Naive B cell (primary cell): ENCODE data around the gene CPNE6. TPM values are rescaled to one million over a fixed set of nuclear protein-coding genes. Genes with fewer than 3 reads are reported as not detected.
"Not testable (repeated sequence)": the region's sequence is repeated elsewhere in the genome, so short reads cannot be mapped to it uniquely, and the experiment has no call there.

Experiments used
- ATAC-seq, 2 donors: fragments of 150-1000 bp; cut with Tn5 transposase; 2 replicates each; pipeline ENCODE4 v1.10.0; 2021; ENCODE audit warnings: low read depth in 2 of 2, mild to moderate bottlenecking in 2 of 2, moderate library complexity in 2 of 2
- DNase-seq: peaks from one replicate; pipeline ENCODE4 v3.0.0; 2022
- H3K27ac Mint-ChIP-seq, 6 donors: one replicate each; pipeline ENCODE4 v1.8.0; 2020 to 2022; ENCODE audit warnings: mild to moderate bottlenecking in 6 of 6, mixed read lengths in 6 of 6, moderate library complexity in 5 of 6, inconsistent platforms in 2 of 6
- H3K27me3 Mint-ChIP-seq, 3 donors: one replicate each; pipeline ENCODE4 v1.8.0; 2021 to 2022; ENCODE audit warnings: mixed read lengths in 3 of 3, mild to moderate bottlenecking in 1 of 3
- H3K36me3 Mint-ChIP-seq, 2 donors: one replicate each; pipeline ENCODE4 v1.8.0; 2020 to 2022; ENCODE audit warnings: mixed read lengths in 2 of 2, inconsistent platforms in 1 of 2, mild to moderate bottlenecking in 1 of 2
- H3K4me1 Mint-ChIP-seq, 3 donors: one replicate each; pipeline ENCODE4 v1.8.0; 2020 to 2022; ENCODE audit warnings: mixed read lengths in 3 of 3, inconsistent platforms in 1 of 3, mild to moderate bottlenecking in 1 of 3, moderate library complexity in 1 of 3
- H3K4me3 Mint-ChIP-seq, 8 donors: one replicate each; pipeline ENCODE4 v1.8.0; 2020 to 2022; ENCODE audit warnings: mild to moderate bottlenecking in 8 of 8, mixed read lengths in 8 of 8, moderate library complexity in 8 of 8, inconsistent platforms in 2 of 8
- H3K9me3 Mint-ChIP-seq, 7 donors: one replicate each; pipeline ENCODE4 v1.8.0; 2020 to 2022; ENCODE audit warnings: mixed read lengths in 7 of 7, mild to moderate bottlenecking in 5 of 7, inconsistent platforms in 2 of 7, moderate library complexity in 1 of 7
- polyA plus RNA-seq, 6 donors: library from polyadenylated mRNA; unstranded; fragments of 300-500 nt; fragmentation: Illumina TruSeq; gene quantifications; one replicate each; pipeline ENCODE4 v1.2.3, GENCODE V29; 2021; ENCODE audit warnings: low read depth in 6 of 6

Gene CPNE6
- polyA plus RNA-seq, 6 donors from 2014 or later, result 1.1 TPM; not detected in 5

DNA sequence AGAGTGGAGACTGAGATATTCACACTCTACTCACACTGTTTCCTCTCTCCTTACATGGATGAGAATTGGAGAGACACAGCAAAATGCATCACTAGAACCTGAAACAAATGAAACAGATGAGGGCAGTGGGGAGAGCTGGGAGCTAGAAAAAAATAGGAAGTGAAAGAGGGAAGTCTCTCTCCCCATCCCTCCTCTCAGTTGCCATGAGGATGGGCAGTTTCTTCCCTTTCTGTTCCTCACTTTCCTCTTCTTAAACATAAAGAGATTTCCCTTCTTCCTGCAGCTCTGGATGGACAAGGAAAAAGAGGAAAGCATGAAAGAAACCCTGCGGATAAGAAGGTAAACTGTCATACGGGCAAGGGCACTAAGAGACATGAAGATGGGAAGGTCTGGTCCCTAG, 22.4 kb upstream of the CPNE6 start:
- H3K27me3 Mint-ChIP-seq, result peaks cover 8 to 19% (median 12%) of the 10 kb centered on the region in 3 donors
- peak; percentile 56 to 68 for ATAC-seq
- peaks cover 35 to 46% (median 46%) of the 10 kb centered on the region in 3 donors for H3K4me1 Mint-ChIP-seq
- peak; percentile 25 for DNase-seq
- H3K4me3 Mint-ChIP-seq, result peak overlapping the region in 7 of 8 donors; percentile 2 to 68 (median 42)
- H3K27ac Mint-ChIP-seq, result peak overlapping the region in 3 of 6 donors; percentile 40 to 69 (median 60)
- not testable (repeated sequence) for H3K9me3 Mint-ChIP-seq, H3K36me3 Mint-ChIP-seq

GRCh38 chr14:24050753-24051152, 20.6 kb upstream of the CPNE6 start:
- not testable (repeated sequence) for H3K36me3 Mint-ChIP-seq, DNase-seq, ATAC-seq, H3K9me3 Mint-ChIP-seq
- H3K27ac Mint-ChIP-seq, result peak overlapping the region in 3 of 6 donors; percentile 12 to 74 (median 28)
- H3K27me3 Mint-ChIP-seq, result peaks cover 13 to 31% (median 21%) of the 10 kb centered on the region in 3 donors
- peaks cover 35 to 46% (median 46%) of the 10 kb centered on the region in 3 donors for H3K4me1 Mint-ChIP-seq
- H3K4me3 Mint-ChIP-seq, result peak overlapping the region; percentile 79 to 95 (median 86)

GRCh38 chr14:24051176-24051788, 20.1 kb upstream of the CPNE6 start:
- DNase-seq, result no peak
- H3K4me1 Mint-ChIP-seq, result peaks cover 35 to 46% (median 46%) of the 10 kb centered on the region in 3 donors
- peak overlapping the region; percentile 79 to 95 (median 86) for H3K4me3 Mint-ChIP-seq
- peaks cover 13 to 33% (median 23%) of the 10 kb centered on the region in 3 donors for H3K27me3 Mint-ChIP-seq
- peak; percentile 16 to 17 for ATAC-seq
- peak overlapping the region in 4 of 6 donors; percentile 28 to 94 (median 80) for H3K27ac Mint-ChIP-seq
- H3K36me3 Mint-ChIP-seq, result no peaks in the 10 kb centered on the region
- no peaks in the 10 kb centered on the region for H3K9me3 Mint-ChIP-seq

DNA sequence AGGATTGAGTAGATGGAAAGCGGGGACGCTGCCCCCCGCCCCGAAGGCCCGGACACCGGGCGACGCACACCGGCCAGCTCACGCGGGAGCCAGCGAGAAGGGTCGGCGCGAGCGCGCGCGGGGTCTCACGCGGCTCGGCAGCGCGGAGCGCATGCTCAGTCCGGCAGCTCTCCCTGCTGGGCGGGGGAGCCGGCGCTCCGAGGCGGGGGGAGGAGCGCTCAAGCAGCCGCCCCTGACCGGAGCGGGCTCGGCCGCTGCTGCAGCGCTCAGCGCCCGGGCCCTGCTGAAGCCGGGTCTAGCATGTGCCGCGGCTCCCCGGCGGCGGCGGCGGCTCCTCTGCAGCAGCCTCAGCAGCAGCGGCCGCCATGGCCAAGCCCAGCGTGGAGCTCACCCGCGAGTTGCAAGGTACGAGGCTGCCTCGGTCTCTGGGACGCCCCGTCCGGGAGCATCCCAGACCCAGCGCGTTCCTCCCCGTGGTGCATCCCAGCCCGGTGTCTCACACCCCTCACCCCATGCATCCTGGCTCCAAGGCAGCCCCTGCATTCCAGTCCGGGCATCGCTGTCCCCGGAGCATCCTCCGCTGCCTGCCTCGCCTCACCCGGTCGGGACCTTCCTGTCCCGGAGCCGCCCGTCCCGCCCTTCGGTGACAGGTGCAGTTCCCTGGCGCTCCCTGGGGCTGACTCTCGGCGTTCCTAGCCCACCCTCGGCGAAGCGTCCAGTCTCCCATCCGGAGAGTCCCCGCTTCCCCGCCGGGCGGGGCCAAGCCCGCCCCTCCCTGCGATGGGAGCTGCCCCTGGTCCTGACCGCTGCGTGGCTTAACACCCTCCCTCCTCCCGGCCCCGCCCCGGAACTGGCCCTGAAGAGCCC, 19.3 kb upstream of the CPNE6 start, which contains the start of gene CARMIL3:
Gene CARMIL3, plus strand, starts transcription at position 221 of the 867 bp plus-strand sequence. Its CDS starts 145 bp downstream, at position 366.
- Mint-ChIP-seq H3K36me3 (no peaks in the 10 kb centered on the region), H3K4me1 (peaks cover 35 to 46% (median 46%) of the 10 kb centered on the region in 3 donors), H3K27me3 (peaks cover 13 to 39% (median 30%) of the 10 kb centered on the region in 3 donors), H3K4me3 (peak within 1 kb of the TSS; percentile 82 to 95 (median 87)), H3K9me3 (no peaks in the 10 kb centered on the region), H3K27ac (peak within 1 kb of the TSS in 4 of 6 donors; percentile 28 to 94 (median 80))
- ATAC-seq, result peak; percentile 72 to 79
- DNase-seq, result peak; percentile 61

- no peak for ATAC-seq
- DNase-seq, result no peak
- no peaks in the 10 kb centered on the region for H3K36me3 Mint-ChIP-seq
- H3K4me1 Mint-ChIP-seq, result peaks cover 35 to 47% (median 46%) of the 10 kb centered on the region in 3 donors
- peaks cover 13 to 39% (median 30%) of the 10 kb centered on the region in 3 donors for H3K27me3 Mint-ChIP-seq
- peak overlapping the region; percentile 71 to 90 (median 84) for H3K4me3 Mint-ChIP-seq
- H3K9me3 Mint-ChIP-seq, result no peaks in the 10 kb centered on the region
- H3K27ac Mint-ChIP-seq, result peak overlapping the region in 1 of 6 donors; percentile 19
These were observed 18.5 kb upstream of the CPNE6 start for GRCh38 chr14:24052656-24053547.

DNA sequence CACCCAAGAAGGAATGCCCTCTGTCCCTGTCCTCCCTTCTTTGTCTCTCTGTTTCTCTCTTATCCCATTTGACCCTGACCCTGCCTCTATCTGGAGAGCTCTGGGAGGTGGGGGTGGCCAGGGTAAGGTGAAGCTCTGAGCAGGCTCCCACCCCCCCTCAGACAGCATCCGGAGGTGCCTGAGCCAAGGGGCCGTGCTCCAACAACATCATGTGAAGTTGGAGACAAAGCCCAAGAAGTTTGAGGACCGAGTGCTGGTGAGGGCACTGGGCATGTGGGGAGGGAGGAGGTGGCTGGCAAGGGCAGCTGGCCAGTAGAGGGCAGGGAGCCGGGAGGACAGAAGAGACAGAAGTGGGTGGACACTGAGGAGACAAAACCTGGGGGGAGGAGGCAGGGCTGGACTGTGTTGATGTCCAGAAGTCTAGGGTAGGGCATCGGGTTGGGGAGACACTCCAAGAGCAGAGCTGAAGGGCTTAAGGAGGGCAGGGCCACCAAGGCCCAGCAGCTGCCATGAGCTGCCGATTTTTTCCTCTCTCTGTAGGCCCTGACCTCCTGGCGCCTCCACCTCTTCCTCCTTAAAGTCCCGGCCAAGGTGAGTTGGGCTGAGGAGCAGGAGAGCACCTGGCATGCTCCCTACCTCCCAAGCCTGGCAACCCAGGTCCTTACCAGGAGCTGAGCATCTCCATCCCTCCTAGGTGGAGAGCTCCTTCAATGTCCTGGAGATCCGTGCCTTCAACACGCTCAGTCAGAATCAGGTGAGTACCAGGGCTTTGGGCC, 17.6 kb upstream of the CPNE6 start:
- Mint-ChIP-seq H3K36me3 (no peaks in the 10 kb centered on the region), H3K9me3 (no peaks in the 10 kb centered on the region)
- ATAC-seq, result no peak

GRCh38 chr14:24054324-24054641, 17.1 kb upstream of the CPNE6 start:
- no peaks in the 10 kb centered on the region for H3K36me3 Mint-ChIP-seq
- peak overlapping the region in 1 of 6 donors; percentile 26 for H3K27ac Mint-ChIP-seq
- H3K9me3 Mint-ChIP-seq, result no peaks in the 10 kb centered on the region
- H3K4me1 Mint-ChIP-seq, result peaks cover 28 to 39% (median 38%) of the 10 kb centered on the region in 3 donors
- ATAC-seq, result no peak
- DNase-seq, result no peak
- peaks cover 17 to 39% (median 30%) of the 10 kb centered on the region in 3 donors for H3K27me3 Mint-ChIP-seq
- peak overlapping the region in 3 of 8 donors; percentile 18 to 85 (median 44) for H3K4me3 Mint-ChIP-seq

More for the DNA sequence above, 17.6 kb upstream of the CPNE6 start:
- Mint-ChIP-seq H3K27me3 (peaks cover 17 to 39% (median 30%) of the 10 kb centered on the region in 3 donors), H3K4me3 (peak overlapping the region; percentile 46 to 85 (median 78)), H3K4me1 (peaks cover 33 to 45% (median 43%) of the 10 kb centered on the region in 3 donors), H3K27ac (peak overlapping the region in 1 of 6 donors; percentile 26)
- DNase-seq, result no peak

DNA sequence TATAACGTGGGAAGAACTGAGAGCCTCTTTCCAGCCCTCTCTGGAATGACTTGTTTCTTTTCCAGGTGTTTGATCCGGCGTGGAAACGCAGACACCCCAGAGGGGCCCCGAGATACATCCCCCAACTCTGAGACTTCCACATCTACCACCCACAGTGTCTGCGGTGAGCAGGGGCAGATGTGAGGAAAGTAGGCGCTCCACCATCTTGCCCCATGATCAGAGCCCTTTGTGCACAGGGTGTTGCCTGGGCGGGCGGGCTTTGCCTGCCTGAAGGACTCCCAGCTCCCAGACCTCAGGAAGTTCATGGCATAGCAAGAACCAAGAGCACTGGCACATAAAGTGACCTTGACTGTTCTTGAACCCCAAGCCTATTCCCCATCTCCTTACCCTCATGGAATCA, 16.7 kb upstream of the CPNE6 start:
- no peak for ATAC-seq
- Mint-ChIP-seq H3K27ac (no peak overlapping the region), H3K9me3 (no peaks in the 10 kb centered on the region), H3K27me3 (peaks cover 17 to 39% (median 30%) of the 10 kb centered on the region in 3 donors), H3K36me3 (no peaks in the 10 kb centered on the region), H3K4me1 (peaks cover 25 to 36% (median 34%) of the 10 kb centered on the region in 3 donors), H3K4me3 (peak overlapping the region in 1 of 8 donors; percentile 42)
- no peak for DNase-seq

GRCh38 chr14:24055971-24056799, 15.2 kb upstream of the CPNE6 start:
- no peak overlapping the region for H3K27ac Mint-ChIP-seq
- H3K4me1 Mint-ChIP-seq, result peaks cover 16 to 21% (median 20%) of the 10 kb centered on the region in 3 donors
- H3K36me3 Mint-ChIP-seq, result no peaks in the 10 kb centered on the region
- H3K27me3 Mint-ChIP-seq, result peaks cover 17 to 39% (median 30%) of the 10 kb centered on the region in 3 donors
- no peaks in the 10 kb centered on the region for H3K9me3 Mint-ChIP-seq
- H3K4me3 Mint-ChIP-seq, result no peak overlapping the region
- ATAC-seq (no peak), DNase-seq (no peak)

GRCh38 chr14:24056800-24057184, 14.6 kb upstream of the CPNE6 start:
- Mint-ChIP-seq H3K4me3 (no peak overlapping the region), H3K27ac (no peak overlapping the region), H3K36me3 (no peaks in the 10 kb centered on the region), H3K4me1 (peaks cover 15 to 20% (median 17%) of the 10 kb centered on the region in 3 donors), H3K9me3 (no peaks in the 10 kb centered on the region), H3K27me3 (peaks cover 17 to 39% (median 30%) of the 10 kb centered on the region in 3 donors)
- ATAC-seq, result no peak
- no peak for DNase-seq

- H3K27ac Mint-ChIP-seq, result no peak overlapping the region
- H3K36me3 Mint-ChIP-seq, result no peaks in the 10 kb centered on the region
- H3K4me3 Mint-ChIP-seq, result no peak overlapping the region
- H3K27me3 Mint-ChIP-seq, result peaks cover 17 to 39% (median 30%) of the 10 kb centered on the region in 3 donors
- DNase-seq, result no peak
- H3K4me1 Mint-ChIP-seq, result peaks cover 15 to 20% (median 17%) of the 10 kb centered on the region in 3 donors
- H3K9me3 Mint-ChIP-seq, result no peaks in the 10 kb centered on the region
- ATAC-seq, result no peak
These were observed 14.1 kb upstream of the CPNE6 start for GRCh38 chr14:24057271-24057670.
